ENCODE data around the gene LILRA6.
"Not testable (repeated sequence)": the region's sequence is repeated elsewhere in the genome, so short reads cannot be mapped to it uniquely, and the experiment has no call there.

The LILRA6 gene

DNA sequence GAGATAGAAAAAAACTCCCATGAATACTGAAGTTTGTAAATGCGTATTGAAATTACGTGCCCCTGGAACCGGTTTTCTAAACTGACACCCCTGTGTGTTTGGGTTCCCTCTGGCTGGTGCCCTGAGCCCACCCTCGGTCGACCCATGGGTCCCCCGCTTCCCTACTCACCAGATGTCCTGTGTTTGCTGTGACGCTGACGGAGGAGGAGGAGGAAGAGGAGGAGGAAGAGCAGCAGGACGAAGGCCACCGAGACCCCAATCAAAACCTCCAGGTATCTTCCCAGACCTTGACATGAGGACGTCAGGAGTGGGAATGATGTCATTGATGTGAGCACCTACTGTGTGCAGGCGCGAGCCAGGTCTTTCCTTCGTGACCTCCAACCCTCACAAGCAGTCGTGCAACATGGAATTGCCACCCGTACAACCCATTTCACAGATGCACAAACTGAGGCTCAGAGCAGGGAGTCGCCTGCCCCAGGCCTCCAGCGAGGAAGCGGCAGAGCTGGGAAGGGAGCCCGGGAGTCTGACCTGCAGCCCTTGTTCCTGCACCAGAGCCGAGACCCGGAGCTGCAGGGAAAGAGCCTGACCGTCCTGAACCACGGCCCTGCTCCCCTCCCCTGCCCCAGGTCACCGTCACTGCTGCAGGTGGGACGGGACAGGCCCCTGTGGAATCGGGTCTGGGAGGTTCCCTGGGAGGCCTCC is 23.5 kb downstream of the LILRA6 start:
- TF ChIP-seq CTCF (IDR thresholded peaks at IDR 0.05; ENCODE audit: low read depth, low read length), result no peak
- no peak overlapping the region for H3K4me3 ChIP-seq (ENCODE audit: low read depth, low read length)
- in situ Hi-C loops (cut with HindIII; ENCODE audit: low sequenced_read_pairs), result no loop called here
- DNase-seq (ENCODE audit: low read depth, low spot score), result no peak

DNA sequence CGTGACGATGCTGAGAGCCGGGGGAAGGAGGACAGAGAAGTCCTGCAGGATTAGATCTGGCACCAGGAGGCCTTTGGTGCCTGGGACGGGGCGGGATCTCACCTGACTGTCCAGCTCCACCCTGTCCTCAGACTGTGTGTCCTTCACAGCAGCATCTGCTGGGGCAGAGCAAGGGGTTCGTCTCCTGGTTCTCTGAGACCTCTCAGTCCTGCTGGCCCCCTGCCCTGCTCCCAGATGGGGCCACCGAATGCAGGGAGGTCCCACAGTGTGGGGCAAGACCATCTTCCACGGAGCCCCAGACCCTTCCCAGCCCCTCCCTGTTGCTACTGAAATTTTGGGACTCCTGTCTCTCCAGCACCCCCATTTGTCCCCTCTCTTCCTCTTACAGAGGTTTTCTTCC is 24.3 kb downstream of the LILRA6 start:
- in situ Hi-C loops (cut with HindIII; ENCODE audit: low sequenced_read_pairs), result no loop called here
- H3K4me3 ChIP-seq (ENCODE audit: low read depth, low read length), result no peak overlapping the region
- no peak for TF ChIP-seq CTCF (IDR thresholded peaks at IDR 0.05; ENCODE audit: low read depth, low read length)
- DNase-seq (ENCODE audit: low read depth, low spot score), result no peak

GRCh38 chr19:54217517-54218247 is 24.9 kb downstream of the LILRA6 start:
- in situ Hi-C loops (cut with HindIII; ENCODE audit: low sequenced_read_pairs); DNase-seq (ENCODE audit: low read depth, low spot score); H3K4me3 ChIP-seq (ENCODE audit: low read depth, low read length): not testable (repeated sequence)

DNA sequence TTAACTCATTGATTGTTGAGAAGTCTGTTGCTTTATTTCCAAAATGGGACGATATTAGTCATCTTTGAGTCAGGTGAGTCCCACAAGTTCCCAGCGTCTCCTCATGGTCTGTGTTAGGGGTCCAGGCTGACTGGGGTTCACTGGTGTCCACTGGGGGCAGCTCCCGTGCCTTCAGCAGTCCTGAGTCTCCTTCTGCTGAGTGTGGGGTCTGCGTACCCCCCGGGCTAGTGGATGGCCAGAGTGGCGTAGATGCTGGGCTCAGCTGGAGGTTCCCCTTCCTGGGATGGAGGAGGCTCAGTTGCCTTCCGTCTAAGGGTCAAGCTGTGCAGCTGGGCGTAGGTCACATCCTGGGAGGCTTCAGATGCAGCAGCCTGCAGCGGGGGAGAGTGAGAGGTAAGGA is 25.7 kb downstream of the LILRA6 start:
- DNase-seq (ENCODE audit: low read depth, low spot score), result no peak
- TF ChIP-seq CTCF (IDR thresholded peaks at IDR 0.05; ENCODE audit: low read depth, low read length), result no peak
- in situ Hi-C loops (cut with HindIII; ENCODE audit: low sequenced_read_pairs), result no loop called here
- no peak overlapping the region for H3K4me3 ChIP-seq (ENCODE audit: low read depth, low read length)

- in situ Hi-C loops (cut with HindIII; ENCODE audit: low sequenced_read_pairs); DNase-seq (ENCODE audit: low read depth, low spot score); H3K4me3 ChIP-seq (ENCODE audit: low read depth, low read length): not testable (repeated sequence)
Observed at GRCh38 chr19:54214734-54215133, 27.9 kb downstream of the LILRA6 start.

- in situ Hi-C loops (cut with HindIII; ENCODE audit: low sequenced_read_pairs); DNase-seq (ENCODE audit: low read depth, low spot score); H3K4me3 ChIP-seq (ENCODE audit: low read depth, low read length): not testable (repeated sequence)
Observed at GRCh38 chr19:54214217-54214616, 28.4 kb downstream of the LILRA6 start.

DNA sequence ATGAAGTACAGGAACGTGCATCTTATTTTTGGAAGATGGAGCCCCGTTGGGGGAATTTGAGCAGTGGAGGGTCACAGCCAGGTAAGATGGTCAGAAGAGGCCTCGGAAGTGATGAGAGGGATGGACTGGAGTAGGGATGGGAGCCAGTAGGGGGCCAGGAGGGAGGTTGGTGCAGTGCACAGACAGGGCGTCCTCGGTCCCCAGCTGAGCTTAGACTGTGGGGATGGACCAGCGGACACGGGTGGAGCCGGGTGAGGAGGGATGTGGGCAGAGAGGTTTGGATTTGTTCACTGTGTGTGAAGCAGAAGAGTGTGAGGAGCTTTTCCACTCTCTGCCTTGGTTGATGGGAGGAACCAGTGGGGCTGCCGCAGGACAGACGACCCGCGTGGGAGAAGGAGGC is 31.4 kb downstream of the LILRA6 start:
- no peak for DNase-seq (ENCODE audit: low read depth, low spot score)
- in situ Hi-C loops (cut with HindIII; ENCODE audit: low sequenced_read_pairs), result no loop called here
- no peak for TF ChIP-seq CTCF (IDR thresholded peaks at IDR 0.05; ENCODE audit: low read depth, low read length)
- H3K4me3 ChIP-seq (ENCODE audit: low read depth, low read length), result no peak overlapping the region

DNA sequence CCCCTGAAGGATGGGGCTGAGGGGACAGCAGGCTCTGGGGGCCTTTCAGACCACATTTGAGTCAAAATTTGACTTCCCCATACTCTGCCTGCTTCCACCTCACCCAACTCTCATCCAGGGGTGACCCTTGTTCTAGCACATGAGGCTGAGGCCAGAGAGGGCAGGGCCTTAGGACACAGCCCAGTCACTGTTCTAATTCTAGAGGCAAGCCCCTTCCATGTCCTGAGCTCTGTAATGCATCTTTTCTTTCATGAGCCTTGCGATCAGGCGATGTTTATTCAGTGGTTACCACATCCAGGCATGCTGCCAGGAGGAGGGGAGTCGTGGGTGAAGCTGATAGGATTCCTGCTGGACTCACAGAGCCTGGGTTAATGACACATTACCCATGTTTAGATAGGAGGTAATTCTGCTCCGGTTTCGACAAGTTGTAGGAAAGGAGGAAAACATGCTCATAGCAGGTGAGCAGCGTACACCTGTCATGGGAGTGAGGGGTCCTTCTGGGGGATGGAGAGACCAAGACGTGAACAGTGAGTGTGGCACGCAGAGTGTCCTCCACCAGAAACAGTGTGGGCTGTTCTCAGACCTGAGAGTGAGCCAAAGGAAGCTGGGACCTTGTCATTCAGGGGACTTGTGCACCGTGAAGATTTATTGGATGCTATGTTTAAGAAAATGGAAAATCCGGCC is 32.6 kb downstream of the LILRA6 start:
- in situ Hi-C loops (cut with HindIII; ENCODE audit: low sequenced_read_pairs), result no loop called here
- H3K4me3 ChIP-seq (ENCODE audit: low read depth, low read length), result no peak overlapping the region
- TF ChIP-seq CTCF (IDR thresholded peaks at IDR 0.05; ENCODE audit: low read depth, low read length), result no peak
- DNase-seq (ENCODE audit: low read depth, low spot score), result peak; percentile 98
